ENCODE measurements around the gene GABRE.
"Not testable (repeated sequence)": the region's sequence is repeated elsewhere in the genome, so short reads cannot be mapped to it uniquely, and the experiment has no call there.

The GABRE gene

DNA sequence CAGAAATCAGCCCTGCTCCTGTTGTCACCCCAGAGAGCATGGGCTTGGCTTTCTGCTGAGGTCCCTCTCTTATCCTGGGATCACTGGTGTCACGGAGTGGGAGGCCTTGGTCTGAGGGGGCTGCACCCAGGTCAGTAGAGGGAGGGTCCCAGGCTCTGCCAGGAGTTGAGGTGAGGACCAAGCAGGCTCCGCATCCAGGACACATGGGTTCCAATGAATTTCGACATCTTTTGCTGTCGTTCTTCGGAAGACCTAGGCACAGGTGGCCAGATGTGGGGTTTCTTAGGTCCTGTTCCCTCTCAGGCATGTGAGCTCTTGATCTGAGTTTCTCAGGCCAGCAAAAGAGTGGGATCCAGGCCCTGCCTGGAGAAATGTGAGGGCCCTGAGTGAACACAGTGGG lies 51.8 kb downstream of the GABRE start:
- no peak for TF ChIP-seq ZNF274 (IDR thresholded peaks at IDR 0.05; ENCODE audit: low read depth, low read length)
- H3K4me3 ChIP-seq (ENCODE audit: low read length), result no peak overlapping the region

DNA sequence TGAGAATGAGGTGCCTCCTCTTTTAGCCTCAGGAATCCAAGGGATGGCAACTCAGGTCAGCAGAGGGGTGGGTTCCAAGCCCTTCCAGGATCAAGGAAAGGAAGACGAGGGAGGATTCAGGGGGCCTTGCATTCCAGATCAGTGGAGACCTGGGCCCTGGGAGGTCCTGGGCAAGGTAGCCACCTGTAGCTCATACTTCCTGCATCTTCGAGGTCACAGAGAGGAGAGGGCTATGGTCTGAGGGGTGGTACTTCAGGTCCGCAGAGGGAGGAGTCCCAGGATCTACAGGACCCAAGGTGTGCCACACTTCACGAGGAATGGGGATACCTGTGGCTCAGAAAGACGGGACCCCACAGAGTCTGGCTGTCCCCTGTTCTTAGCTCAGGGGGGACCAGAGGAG lies 52.6 kb downstream of the GABRE start:
- H3K4me3 ChIP-seq (ENCODE audit: low read length), result no peak overlapping the region
- TF ChIP-seq ZNF274 (IDR thresholded peaks at IDR 0.05; ENCODE audit: low read depth, low read length), result no peak

DNA sequence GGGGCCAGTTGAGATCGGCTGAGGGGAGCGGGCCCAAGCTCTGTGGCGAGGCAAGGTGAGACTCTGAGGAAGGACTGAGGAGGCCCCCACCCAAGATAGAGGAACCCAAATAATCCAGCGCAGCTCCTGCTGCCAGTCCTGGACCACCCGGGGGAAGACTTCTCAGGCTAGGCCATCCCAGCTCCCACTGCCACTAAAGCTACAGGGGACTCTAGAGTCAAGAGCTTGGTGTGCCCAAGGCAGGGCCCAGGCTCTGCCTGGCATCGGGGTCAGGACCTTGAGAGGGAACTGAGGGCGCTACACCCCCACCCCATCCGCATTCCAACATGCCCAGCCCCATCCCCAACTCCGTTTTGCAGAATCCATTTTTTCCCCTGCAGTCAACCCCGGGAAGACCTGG lies 53.2 kb downstream of the GABRE start:
- no peak overlapping the region for H3K4me3 ChIP-seq (ENCODE audit: low read length)
- no peak for TF ChIP-seq ZNF274 (IDR thresholded peaks at IDR 0.05; ENCODE audit: low read depth, low read length)

- no peak for TF ChIP-seq ZNF274 (IDR thresholded peaks at IDR 0.05; ENCODE audit: low read depth, low read length)
- H3K4me3 ChIP-seq (ENCODE audit: low read length), result no peak overlapping the region
Observed at GRCh38 chrX:151920530-151920929, 53.9 kb downstream of the GABRE start.

GRCh38 chrX:151920101-151920500 lies 54.4 kb downstream of the GABRE start:
- no peak overlapping the region for H3K4me3 ChIP-seq (ENCODE audit: low read length)
- no peak for TF ChIP-seq ZNF274 (IDR thresholded peaks at IDR 0.05; ENCODE audit: low read depth, low read length)

- TF ChIP-seq ZNF274 (IDR thresholded peaks at IDR 0.05; ENCODE audit: low read depth, low read length), result no peak
- H3K4me3 ChIP-seq (ENCODE audit: low read length), result no peak overlapping the region
Observed at GRCh38 chrX:151919610-151920009, 54.9 kb downstream of the GABRE start.

DNA sequence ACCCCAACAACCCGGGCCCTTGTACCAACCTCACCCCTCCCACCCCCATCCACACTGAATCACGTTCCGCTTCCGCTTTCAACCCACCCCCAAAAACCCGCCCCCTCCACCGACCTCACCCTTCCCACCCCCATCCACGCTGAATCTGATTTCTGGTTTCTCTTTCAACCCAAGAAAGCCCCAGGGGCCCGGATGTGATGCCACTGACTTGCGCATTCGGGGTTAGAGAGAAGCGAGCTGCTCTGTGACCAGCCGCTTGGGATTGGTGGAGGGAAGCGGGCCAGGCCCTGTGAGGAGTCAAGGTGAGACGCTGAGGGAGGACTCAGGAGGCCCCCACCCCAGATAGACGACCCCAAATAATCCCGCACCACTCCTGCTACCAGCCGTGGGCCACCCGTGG lies 55.7 kb downstream of the GABRE start:
- not testable (repeated sequence) for H3K4me3 ChIP-seq (ENCODE audit: low read length)

DNA sequence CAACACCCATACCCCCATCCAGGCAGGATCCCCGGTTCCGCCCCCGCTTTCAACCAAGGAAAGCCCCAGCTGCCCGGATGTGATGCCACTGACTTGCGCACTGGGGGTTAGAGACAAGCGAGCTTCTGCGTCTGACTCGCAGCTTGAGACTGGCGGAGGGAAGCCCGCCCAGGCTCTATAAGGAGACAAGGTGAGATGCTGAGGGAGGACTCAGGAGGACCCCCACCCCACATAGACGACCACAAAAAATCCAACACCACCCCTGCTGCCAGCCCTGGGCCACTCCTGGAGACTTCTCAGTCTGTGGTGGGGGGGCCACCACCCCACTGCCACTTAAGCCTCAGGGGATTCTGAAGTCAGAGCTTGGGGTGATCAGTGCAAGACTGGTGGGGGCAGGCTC lies 61.7 kb downstream of the GABRE start, which contains the start of gene MAGEA4:
MAGEA4 (plus strand) TSS at position 110 of the 400 bp plus-strand sequence. CDS start 10,776 bp downstream, outside the sequence.
- no peak within 1 kb of the TSS for H3K4me3 ChIP-seq (ENCODE audit: low read length)
- TF ChIP-seq ZNF274 (IDR thresholded peaks at IDR 0.05; ENCODE audit: low read depth, low read length), result no peak

GRCh38 chrX:151912221-151912620 lies 62.3 kb downstream of the GABRE start:
- no peak for TF ChIP-seq ZNF274 (IDR thresholded peaks at IDR 0.05; ENCODE audit: low read depth, low read length)
- no peak overlapping the region for H3K4me3 ChIP-seq (ENCODE audit: low read length)

DNA sequence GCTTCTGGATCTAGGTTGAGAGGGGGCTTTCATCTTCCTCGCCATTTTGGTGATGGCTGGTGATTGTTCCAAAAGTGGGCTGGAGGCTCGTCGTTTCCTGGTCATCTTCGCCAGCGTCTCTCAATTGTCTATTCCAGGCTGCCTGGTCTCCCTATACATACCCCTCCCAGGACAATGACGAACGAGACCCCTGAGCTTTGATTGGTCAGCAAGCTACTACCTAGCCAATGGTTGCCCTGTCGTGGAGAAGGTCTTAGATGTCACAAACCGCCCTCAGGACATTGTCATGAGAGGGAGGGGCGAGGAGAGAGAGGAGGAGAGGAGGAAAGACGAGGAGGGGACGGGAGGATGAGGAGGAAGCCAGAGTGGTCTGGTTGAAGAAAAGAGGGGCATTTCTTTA lies 69.5 kb downstream of the GABRE start:
- H3K4me3 ChIP-seq (ENCODE audit: low read length), result no peak overlapping the region
- TF ChIP-seq ZNF274 (IDR thresholded peaks at IDR 0.05; ENCODE audit: low read depth, low read length), result no peak

All from GM08714 (cell line).